Kidney (tissue), 14 donors: ENCODE results near the gene MATR3. TPM values are rescaled to one million over a fixed set of nuclear protein-coding genes. Genes with fewer than 3 reads are reported as not detected.
"Not testable (repeated sequence)": the region's sequence is repeated elsewhere in the genome, so short reads cannot be mapped to it uniquely, and the experiment has no call there.

ENCODE experiments used
- DNase-seq, 5 donors: peaks; one replicate each; pipeline ENCODE4 v3.0.0-alpha.2; 2013 to 2020
- FAIRE-seq: peaks from 2 replicates; lab custom pipeline; 2012; peaks lifted over from hg19 to GRCh38; lab: Jason Lieb, UNC
- H3K27ac ChIP-seq, 2 donors: one replicate each; pipeline ENCODE4 v1.7.0; 2013; ENCODE audit warnings: low read depth in 2 of 2, low read length in 2 of 2, inconsistent platforms in 1 of 2
- H3K27me3 ChIP-seq: one replicate; pipeline ENCODE4 v1.7.1; 2013; ENCODE audit warnings: low read length, inconsistent platforms; ENCODE audit not compliant: control insufficient read depth, insufficient read depth
- H3K36me3 ChIP-seq, 3 donors: one replicate each; pipeline versions ENCODE4 v1.7.0 to v1.7.1; 2013; ENCODE audit warnings: low read length in 3 of 3, control low read depth in 1 of 3, inconsistent platforms in 1 of 3; ENCODE audit not compliant: insufficient read depth in 3 of 3, control insufficient read depth in 2 of 3
- H3K4me1 ChIP-seq, 3 donors: one replicate each; pipeline versions ENCODE4 v1.7.0 to v1.7.1; 2013; ENCODE audit warnings: low read length in 3 of 3, inconsistent platforms in 1 of 3, low read depth in 1 of 3; ENCODE audit not compliant: control insufficient read depth in 2 of 3, insufficient read depth in 2 of 3
- H3K4me3 ChIP-seq, 3 donors: one replicate each; pipeline versions ENCODE4 v1.7.0 to v1.8.1; 2013; ENCODE audit warnings: low read length in 3 of 3, control low read depth in 1 of 3, inconsistent platforms in 1 of 3
- H3K9ac ChIP-seq, 3 donors: one replicate each; pipeline versions ENCODE4 v1.7.0 to v1.7.1; 2013; ENCODE audit warnings: low read length in 3 of 3, control low read depth in 1 of 3, inconsistent platforms in 1 of 3
- H3K9me3 ChIP-seq, 3 donors: one replicate each; pipeline versions ENCODE4 v1.7.0 to v1.7.1; 2013; ENCODE audit warnings: low read length in 3 of 3, control low read depth in 1 of 3, inconsistent platforms in 1 of 3; ENCODE audit not compliant: control insufficient read depth in 2 of 3, insufficient read depth in 1 of 3
- intact Hi-C: fragments of 100-400 bp; cut with DNase I; formaldehyde crosslinking; loops from one replicate; pipeline ENCODE4 v1.11.1; 2022
- polyA plus RNA-seq: library from polyadenylated mRNA; stranded (reverse); fragments of 350-450 nt; fragmentation: Illumina TruSeq; extraction: RNeasy Lipid Tissue Mini Kit (QIAGEN cat#74804); gene quantifications from one replicate; pipeline ENCODE4 v1.2.3, GENCODE V29; 2014; ENCODE audit warnings: low read depth, low replicate concordance; ENCODE audit not compliant: insufficient read depth
- total RNA-seq: library from RNA; stranded (reverse); fragmentation: NEBNext Ultra II Directional; extraction: Animal tissue kit (Norgen Biotek cat#: 25700); gene quantifications from one replicate; pipeline ENCODE4 v1.2.1, GENCODE V29; 2021
- TF ChIP-seq, protein P1 (sequence below): IDR thresholded peaks from 3 replicates; pipeline ENCODE4 v1.5.1; 2012; ENCODE audit warnings: mild to moderate bottlenecking, moderate library complexity, borderline replicate concordance; ENCODE audit not compliant: insufficient read depth; ENCODE audit errors: extremely low read depth
- donor health status: control.
- donor health status: control.
- donor health status: control.
- donor health status: control.
- donor health status: control.
- donor health status: DM: yes; HTN: yes; CAD: no.
- donor health status: Normal renal cell carcinoma (clear cell type).

MATR3 gene
- total and polyA plus RNA-seq, 2 donors from 2014 or later = 124 to 215 TPM

DNA sequence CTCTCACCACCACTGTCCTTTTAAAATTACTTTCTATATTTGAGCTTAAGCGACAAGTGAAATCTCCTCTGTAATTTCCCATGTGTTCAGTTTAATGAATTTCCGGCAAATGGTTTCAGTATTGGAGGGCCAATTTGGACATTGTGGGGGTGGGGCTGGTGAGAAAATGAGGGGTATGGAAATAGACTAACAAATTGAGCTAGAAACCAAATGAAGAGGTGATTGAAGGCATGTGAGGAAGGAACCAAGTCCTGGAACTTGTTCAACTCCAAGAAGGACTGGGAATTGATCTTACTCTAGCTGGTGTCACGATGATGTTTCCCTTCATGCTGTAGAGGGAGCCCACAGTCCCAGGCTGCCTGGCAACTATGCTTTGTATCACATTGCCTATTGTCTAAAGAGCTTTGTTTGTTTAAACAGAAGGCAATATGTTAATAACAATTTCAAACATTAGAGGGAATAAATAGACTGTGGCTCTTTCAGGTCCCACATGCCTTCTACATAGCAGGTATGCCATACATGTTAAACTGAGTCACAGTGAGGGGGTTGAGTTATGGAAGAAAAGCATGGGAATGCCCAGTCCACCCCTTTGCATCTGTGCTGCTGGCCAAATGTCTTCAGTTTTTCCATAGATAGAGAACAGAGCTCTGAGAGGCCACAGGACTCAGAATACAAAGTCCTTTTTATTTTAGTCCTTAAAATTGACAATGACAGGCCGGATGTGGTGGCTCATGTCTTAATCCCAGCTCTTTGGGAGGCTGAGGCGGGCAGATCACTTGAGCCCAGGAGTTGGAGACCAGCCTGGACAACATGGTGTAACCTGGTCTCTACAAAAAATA, 25.0 kb upstream of the MATR3 start:
- Histone ChIP-seq H3K27ac (no peak overlapping the region), H3K4me1 (peaks cover 0 to 17% (median 12%) of the 10 kb centered on the region in 3 donors), H3K36me3 (no peaks in the 10 kb centered on the region), H3K27me3 (no peaks in the 10 kb centered on the region), H3K4me3 (no peak overlapping the region), H3K9me3 (no peaks in the 10 kb centered on the region), H3K9ac (no peak overlapping the region)
- FAIRE-seq (no peak), DNase-seq (no peak)
- TF ChIP-seq, protein P1, sequence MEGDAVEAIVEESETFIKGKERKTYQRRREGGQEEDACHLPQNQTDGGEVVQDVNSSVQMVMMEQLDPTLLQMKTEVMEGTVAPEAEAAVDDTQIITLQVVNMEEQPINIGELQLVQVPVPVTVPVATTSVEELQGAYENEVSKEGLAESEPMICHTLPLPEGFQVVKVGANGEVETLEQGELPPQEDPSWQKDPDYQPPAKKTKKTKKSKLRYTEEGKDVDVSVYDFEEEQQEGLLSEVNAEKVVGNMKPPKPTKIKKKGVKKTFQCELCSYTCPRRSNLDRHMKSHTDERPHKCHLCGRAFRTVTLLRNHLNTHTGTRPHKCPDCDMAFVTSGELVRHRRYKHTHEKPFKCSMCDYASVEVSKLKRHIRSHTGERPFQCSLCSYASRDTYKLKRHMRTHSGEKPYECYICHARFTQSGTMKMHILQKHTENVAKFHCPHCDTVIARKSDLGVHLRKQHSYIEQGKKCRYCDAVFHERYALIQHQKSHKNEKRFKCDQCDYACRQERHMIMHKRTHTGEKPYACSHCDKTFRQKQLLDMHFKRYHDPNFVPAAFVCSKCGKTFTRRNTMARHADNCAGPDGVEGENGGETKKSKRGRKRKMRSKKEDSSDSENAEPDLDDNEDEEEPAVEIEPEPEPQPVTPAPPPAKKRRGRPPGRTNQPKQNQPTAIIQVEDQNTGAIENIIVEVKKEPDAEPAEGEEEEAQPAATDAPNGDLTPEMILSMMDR = no peak
- intact Hi-C loops = no loop called here

DNA sequence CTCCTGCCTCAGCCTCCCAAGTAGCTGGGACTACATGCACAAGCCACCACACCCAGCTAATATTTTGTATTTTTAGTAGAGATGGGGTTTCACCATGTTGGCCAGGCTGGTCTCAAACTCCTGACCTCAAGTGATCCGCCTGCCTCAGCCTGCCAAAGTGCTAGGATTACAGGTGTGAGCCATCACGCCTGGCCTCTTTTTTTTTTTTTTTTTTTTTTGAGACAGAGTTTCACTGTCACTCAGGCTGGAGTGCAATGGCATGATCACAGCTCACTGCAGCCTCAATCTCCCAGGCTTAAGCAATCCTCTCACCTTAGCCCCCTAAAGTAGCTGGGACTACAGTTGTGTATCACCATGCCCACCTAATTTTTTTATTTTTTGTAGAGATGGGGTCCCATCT, 22.8 kb upstream of the MATR3 start:
- FAIRE-seq, H3K9ac ChIP-seq: not testable (repeated sequence)

DNA sequence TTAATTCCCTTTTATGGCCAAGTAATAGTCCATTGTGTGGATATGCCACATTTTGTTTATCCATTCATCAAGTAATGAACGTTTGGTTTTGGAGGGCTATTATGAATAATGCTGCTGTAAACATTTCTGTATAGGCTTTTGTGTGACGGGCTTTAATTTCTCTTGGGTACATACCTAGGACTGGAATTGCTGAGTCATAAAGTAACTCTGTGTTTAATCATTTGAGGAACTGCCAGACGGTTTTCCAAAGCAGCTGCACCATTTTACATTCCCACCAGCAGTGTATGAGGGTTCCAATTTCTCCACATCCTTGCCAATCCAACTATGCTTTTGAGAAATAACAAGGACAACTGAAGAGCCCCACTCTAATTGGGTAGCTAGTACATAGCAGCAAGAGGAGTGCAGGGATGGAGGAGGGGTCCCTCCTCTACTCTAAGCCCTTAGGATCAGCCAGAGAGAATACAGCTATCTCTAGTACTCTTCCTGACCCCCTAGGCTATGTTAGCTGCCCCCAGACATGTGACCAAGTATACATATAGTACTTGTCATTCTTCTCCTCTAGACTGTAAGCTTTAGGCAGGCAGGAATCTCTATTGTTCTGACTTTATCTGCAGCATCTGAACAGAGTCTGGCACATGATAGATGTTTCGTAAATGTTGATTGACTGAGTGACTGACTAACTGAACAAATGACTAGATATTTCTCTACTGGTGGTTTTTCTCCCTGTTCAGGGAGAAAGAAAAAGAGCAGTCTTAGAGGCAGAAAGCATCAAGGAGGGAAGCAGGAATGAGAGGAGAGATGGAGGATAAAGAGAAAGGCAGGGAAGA, 22.1 kb upstream of the MATR3 start:
- no peak overlapping the region for H3K27ac ChIP-seq
- H3K9me3 ChIP-seq = no peaks in the 10 kb centered on the region
- DNase-seq (no peak), FAIRE-seq (no peak)
- H3K4me1 ChIP-seq = peaks cover 0 to 17% (median 14%) of the 10 kb centered on the region in 3 donors
- H3K27me3 ChIP-seq = no peaks in the 10 kb centered on the region
- intact Hi-C loops = no loop called here
- H3K9ac ChIP-seq = no peak overlapping the region
- H3K36me3 ChIP-seq = no peaks in the 10 kb centered on the region
- TF ChIP-seq, protein P1 = no peak
- no peak overlapping the region for H3K4me3 ChIP-seq

More for the DNA sequence above, 22.8 kb upstream of the MATR3 start:
- H3K27me3 ChIP-seq, H3K27ac ChIP-seq, intact Hi-C loops, DNase-seq, H3K9me3 ChIP-seq, H3K4me3 ChIP-seq, H3K36me3 ChIP-seq: not testable (repeated sequence)
- H3K4me1 ChIP-seq = peaks cover 0 to 17% (median 14%) of the 10 kb centered on the region in 3 donors
